ENCODE measurements around the gene TBC1D2B.

TBC1D2B gene

DNA sequence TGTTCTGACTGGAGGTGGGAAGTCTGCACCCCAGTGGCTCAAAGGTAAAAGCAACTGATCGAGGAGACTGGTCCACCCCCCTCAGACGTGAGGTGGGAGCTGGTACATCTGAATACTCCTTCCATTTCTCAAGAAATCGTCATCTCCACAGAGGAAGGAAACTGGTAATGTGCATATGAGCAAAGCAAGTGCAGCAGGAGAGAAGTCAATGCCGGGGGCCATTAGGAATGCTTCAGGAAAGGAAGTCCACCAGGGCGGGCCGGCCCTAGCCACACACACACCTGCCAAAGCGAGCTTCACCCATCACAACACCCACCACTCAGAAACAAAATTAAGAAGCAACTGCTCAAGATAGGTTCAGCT, 8.5 kb downstream of the TBC1D2B start (continued):
- no peak for TF ChIP-seq ZBTB26 (tag by site-specific recombination; optimal IDR thresholded peaks at IDR 0.05)
- TF ChIP-seq ZNF473 (tag by site-specific recombination; IDR thresholded peaks at IDR 0.05): no peak
- TF ChIP-seq, protein P1, sequence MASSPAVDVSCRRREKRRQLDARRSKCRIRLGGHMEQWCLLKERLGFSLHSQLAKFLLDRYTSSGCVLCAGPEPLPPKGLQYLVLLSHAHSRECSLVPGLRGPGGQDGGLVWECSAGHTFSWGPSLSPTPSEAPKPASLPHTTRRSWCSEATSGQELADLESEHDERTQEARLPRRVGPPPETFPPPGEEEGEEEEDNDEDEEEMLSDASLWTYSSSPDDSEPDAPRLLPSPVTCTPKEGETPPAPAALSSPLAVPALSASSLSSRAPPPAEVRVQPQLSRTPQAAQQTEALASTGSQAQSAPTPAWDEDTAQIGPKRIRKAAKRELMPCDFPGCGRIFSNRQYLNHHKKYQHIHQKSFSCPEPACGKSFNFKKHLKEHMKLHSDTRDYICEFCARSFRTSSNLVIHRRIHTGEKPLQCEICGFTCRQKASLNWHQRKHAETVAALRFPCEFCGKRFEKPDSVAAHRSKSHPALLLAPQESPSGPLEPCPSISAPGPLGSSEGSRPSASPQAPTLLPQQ (tag by site-specific recombination; IDR thresholded peaks at IDR 0.05): no peak
- no peak for TF ChIP-seq ZBTB21 (tag by site-specific recombination; IDR thresholded peaks at IDR 0.05)
- TF ChIP-seq EGR2 (tag by site-specific recombination; IDR thresholded peaks at IDR 0.05; ENCODE audit: low read depth): no peak
- no peak for TF ChIP-seq GLIS1 (tag by site-specific recombination; IDR thresholded peaks at IDR 0.05)
- TF ChIP-seq IKZF3 (tag by site-specific recombination; IDR thresholded peaks at IDR 0.05): no peak
- TF ChIP-seq ATF2 (tag by site-specific recombination; IDR thresholded peaks at IDR 0.05; ENCODE audit: low read depth): no peak
- TF ChIP-seq SALL2 (tag by site-specific recombination; IDR thresholded peaks at IDR 0.05; ENCODE audit: borderline replicate concordance): no peak

- Histone ChIP-seq H3K9me3 (ENCODE audit: control insufficient read depth, insufficient read depth, low read depth, low read length) (no peaks in the 10 kb centered on the region), H3K27ac (ENCODE audit: extremely low read depth, low read depth, low read length) (peak overlapping the region; percentile 43), H3K4me3 (ENCODE audit: low read depth, low read length) (no peak overlapping the region), H3K4me1 (ENCODE audit: control insufficient read depth, insufficient read depth, low read length) (peaks cover 62% of the 10 kb centered on the region), H3K36me3 (ENCODE audit: control insufficient read depth in 2 of 2, insufficient read depth in 1 of 2, low read length in 2 of 2) (no peaks in the 10 kb centered on the region)
- CTCF ChIA-PET: interaction anchor here (0.6 to 1.3 kb wide), 12 partner anchors 9 to 433 kb away, joined by 3 to 4 read pairs (median 3); no protein-coding TSS in a partner anchor
- POLR2A ChIA-PET: no interaction called here
- peak; percentile 57; the same call in 1 of the 2 replicates for TF ChIP-seq OSR2 (tag by site-specific recombination; IDR thresholded peaks at IDR 0.05)
- TF ChIP-seq ZNF664 (tag by site-specific recombination; IDR thresholded peaks at IDR 0.05): no peak
- no peak for TF ChIP-seq ZNF169 (tag by site-specific recombination; IDR thresholded peaks at IDR 0.05)
- no peak for TF ChIP-seq ZNF707 (tag by site-specific recombination; IDR thresholded peaks at IDR 0.05)
- peak; percentile 75 for TF ChIP-seq SCRT2 (tag by site-specific recombination; IDR thresholded peaks at IDR 0.05)
- TF ChIP-seq IKZF3 (tag by site-specific recombination; IDR thresholded peaks at IDR 0.05): no peak
- TF ChIP-seq ZBTB17 (tag by site-specific recombination; IDR thresholded peaks at IDR 0.05): 0 out of 2 replicates have a peak, but pooled peaks have one; percentile 18
- no peak for TF ChIP-seq ZNF621 (tag by site-specific recombination; IDR thresholded peaks at IDR 0.05)
- TF ChIP-seq ZNF529 (tag by site-specific recombination; IDR thresholded peaks at IDR 0.05; ENCODE audit: insufficient replicate concordance): no peak
- TF ChIP-seq ZSCAN4 (tag by site-specific recombination; IDR thresholded peaks at IDR 0.05): no peak
- no peak for TF ChIP-seq ZNF174 (tag by site-specific recombination; IDR thresholded peaks at IDR 0.05)
- TF ChIP-seq, protein P2, sequence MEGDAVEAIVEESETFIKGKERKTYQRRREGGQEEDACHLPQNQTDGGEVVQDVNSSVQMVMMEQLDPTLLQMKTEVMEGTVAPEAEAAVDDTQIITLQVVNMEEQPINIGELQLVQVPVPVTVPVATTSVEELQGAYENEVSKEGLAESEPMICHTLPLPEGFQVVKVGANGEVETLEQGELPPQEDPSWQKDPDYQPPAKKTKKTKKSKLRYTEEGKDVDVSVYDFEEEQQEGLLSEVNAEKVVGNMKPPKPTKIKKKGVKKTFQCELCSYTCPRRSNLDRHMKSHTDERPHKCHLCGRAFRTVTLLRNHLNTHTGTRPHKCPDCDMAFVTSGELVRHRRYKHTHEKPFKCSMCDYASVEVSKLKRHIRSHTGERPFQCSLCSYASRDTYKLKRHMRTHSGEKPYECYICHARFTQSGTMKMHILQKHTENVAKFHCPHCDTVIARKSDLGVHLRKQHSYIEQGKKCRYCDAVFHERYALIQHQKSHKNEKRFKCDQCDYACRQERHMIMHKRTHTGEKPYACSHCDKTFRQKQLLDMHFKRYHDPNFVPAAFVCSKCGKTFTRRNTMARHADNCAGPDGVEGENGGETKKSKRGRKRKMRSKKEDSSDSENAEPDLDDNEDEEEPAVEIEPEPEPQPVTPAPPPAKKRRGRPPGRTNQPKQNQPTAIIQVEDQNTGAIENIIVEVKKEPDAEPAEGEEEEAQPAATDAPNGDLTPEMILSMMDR (tag by site-specific recombination; IDR thresholded peaks at IDR 0.05): no peak
- TF ChIP-seq MZF1 (tag by site-specific recombination; IDR thresholded peaks at IDR 0.05; ENCODE audit: borderline replicate concordance): peak; percentile 67; the same call in 1 of the 2 replicates
- no peak for TF ChIP-seq ZNF513 (tag by site-specific recombination; IDR thresholded peaks at IDR 0.05)
- TF ChIP-seq ZNF266 (tag by site-specific recombination; IDR thresholded peaks at IDR 0.05; ENCODE audit: low read depth): no peak
- TF ChIP-seq ZNF214 (tag by site-specific recombination; IDR thresholded peaks at IDR 0.05; ENCODE audit: borderline replicate concordance): no peak
- TF ChIP-seq ZNF677 (tag by site-specific recombination; IDR thresholded peaks at IDR 0.05): no peak
Observed at GRCh38 chr15:78067328-78068228, 9.9 kb downstream of the TBC1D2B start.

Measured in HEK293 (cell line).